HL-60 (cell line): ENCODE results near the gene PIN1.

Experiments
- DNase-seq, 2 experiments: peaks; one replicate each; pipeline ENCODE4 v3.0.0-alpha.2; 2010 to 2020; ENCODE audit warnings: low read depth in 1 of 2, low spot score in 1 of 2
- H3K27ac ChIP-seq: fragments of 250-450 bp; sonication (Bioruptor Pico); replicated peaks from 2 replicates; pipeline ENCODE4 v1.5.1; 2020; ENCODE audit warnings: mild to moderate bottlenecking, moderate library complexity
- H3K27me3 ChIP-seq: fragments of 250-450 bp; sonication (Bioruptor Pico); 2 replicates; pipeline ENCODE4 v1.5.1; 2021; ENCODE audit warnings: mild to moderate bottlenecking, moderate library complexity; ENCODE audit not compliant: insufficient read depth, poor library complexity, severe bottlenecking
- H3K4me3 ChIP-seq: replicated peaks from 2 replicates; pipeline ENCODE4 v1.5.1; 2011; ENCODE audit warnings: mild to moderate bottlenecking, control low read depth, low read length; ENCODE audit not compliant: insufficient read depth
- CTCF ChIP-seq: IDR thresholded peaks from one replicate; pipeline ENCODE4 v1.5.1; 2011; ENCODE audit warnings: low read length, control low read depth, inconsistent platforms; ENCODE audit not compliant: insufficient read depth
- GABPA ChIP-seq: IDR thresholded peaks from 2 replicates; pipeline ENCODE4 v1.6.1; 2012; ENCODE audit warnings: low read depth
- POLR2AphosphoS5 ChIP-seq: IDR thresholded peaks from 2 replicates; pipeline ENCODE4 v1.6.1; 2012; ENCODE audit warnings: low read depth
- REST ChIP-seq: IDR thresholded peaks from 2 replicates; pipeline ENCODE4 v1.6.1; 2012; ENCODE audit warnings: low read depth; ENCODE audit not compliant: insufficient replicate concordance
- SPI1 ChIP-seq: IDR thresholded peaks from 2 replicates; pipeline ENCODE4 v1.6.1; 2012; ENCODE audit warnings: low read depth, mild to moderate bottlenecking, borderline replicate concordance

The PIN1 gene

GRCh38 chr19:9881720-9882119 is 46.6 kb downstream of the PIN1 start:
- H3K27ac ChIP-seq, result no peak overlapping the region
- no peak for TF ChIP-seq GABPA
- TF ChIP-seq CTCF, result no peak
- no peak for TF ChIP-seq REST
- no peak for TF ChIP-seq POLR2AphosphoS5
- TF ChIP-seq SPI1, result no peak
- H3K4me3 ChIP-seq, result no peak overlapping the region
- no peak for DNase-seq
- H3K27me3 ChIP-seq, result no peaks in the 10 kb centered on the region

- no peaks in the 10 kb centered on the region for H3K27me3 ChIP-seq
- no peak overlapping the region for H3K4me3 ChIP-seq
- DNase-seq, result no peak
- no peak overlapping the region for H3K27ac ChIP-seq
- no peak for TF ChIP-seq CTCF
- TF ChIP-seq GABPA, result no peak
These were observed 48.2 kb downstream of the PIN1 start for GRCh38 chr19:9883231-9883758.

- no peaks in the 10 kb centered on the region for H3K27me3 ChIP-seq
- H3K27ac ChIP-seq, result no peak overlapping the region
- DNase-seq, result no peak
- H3K4me3 ChIP-seq, result no peak overlapping the region
- TF ChIP-seq SPI1 (no peak), REST (no peak), GABPA (no peak)
These were observed 48.6 kb downstream of the PIN1 start for GRCh38 chr19:9883764-9884163.

GRCh38 chr19:9885077-9885552 is 50.0 kb downstream of the PIN1 start:
- Histone ChIP-seq H3K4me3 (no peak overlapping the region), H3K27ac (no peak overlapping the region), H3K27me3 (no peaks in the 10 kb centered on the region)
- no peak for DNase-seq
- TF ChIP-seq REST (no peak), CTCF (no peak), POLR2AphosphoS5 (no peak), GABPA (no peak), SPI1 (no peak)
